NCI-H2171 treated with DMSO at 0.1 percent for 48 hours (cell line): ENCODE results near the gene KCNF1.
A peak's percentile ranks its signal among the peaks of the same experiment; 100 is the strongest.

Experiments used
- DNase-seq: peaks from one replicate; lab custom pipeline; 2025; lab: John Stamatoyannopoulos, UW

Gene KCNF1

GRCh38 chr2:10879624-10880585 lies 31.8 kb upstream of the KCNF1 start:
- no peak for DNase-seq

- DNase-seq: no peak
These were observed 31.0 kb upstream of the KCNF1 start for GRCh38 chr2:10880586-10881321.

- DNase-seq: no peak
These were observed 29.2 kb upstream of the KCNF1 start for GRCh38 chr2:10882568-10882967.

- no peak for DNase-seq
These were observed 28.7 kb upstream of the KCNF1 start for GRCh38 chr2:10883066-10883465.

GRCh38 chr2:10883801-10884478 lies 27.8 kb upstream of the KCNF1 start:
- DNase-seq: no peak

GRCh38 chr2:10884574-10884975 lies 27.2 kb upstream of the KCNF1 start:
- no peak for DNase-seq

- no peak for DNase-seq
These were observed 26.5 kb upstream of the KCNF1 start for GRCh38 chr2:10885094-10885860.

GRCh38 chr2:10887476-10887875 lies 24.3 kb upstream of the KCNF1 start:
- peak; percentile 97 for DNase-seq

GRCh38 chr2:10889651-10890215 lies 22.0 kb upstream of the KCNF1 start:
- peak; percentile 99 for DNase-seq

- no peak for DNase-seq
These were observed 20.9 kb upstream of the KCNF1 start for GRCh38 chr2:10890706-10891270.

GRCh38 chr2:10891390-10891789 lies 20.3 kb upstream of the KCNF1 start:
- peak; percentile 45 for DNase-seq

- no peak for DNase-seq
These were observed 19.9 kb upstream of the KCNF1 start for GRCh38 chr2:10891848-10892247.

- DNase-seq: no peak
These were observed 19.4 kb upstream of the KCNF1 start for GRCh38 chr2:10892316-10892715.

GRCh38 chr2:10892796-10893350 lies 18.9 kb upstream of the KCNF1 start:
- DNase-seq: no peak

- no peak for DNase-seq
These were observed 17.3 kb upstream of the KCNF1 start for GRCh38 chr2:10894264-10894935.

- no peak for DNase-seq
These were observed 16.5 kb upstream of the KCNF1 start for GRCh38 chr2:10895231-10895630.

GRCh38 chr2:10897956-10898355 lies 13.8 kb upstream of the KCNF1 start:
- DNase-seq: no peak

GRCh38 chr2:10900216-10901109 lies 11.3 kb upstream of the KCNF1 start:
- no peak for DNase-seq
